Stomach smooth muscle (tissue), 2 donors: ENCODE measurements around the gene PTHLH.

Experiments used
- H3K27ac ChIP-seq: one replicate; pipeline ENCODE4 v1.7.0; 2013; ENCODE audit warnings: mild to moderate bottlenecking, low read length, inconsistent platforms
- H3K27me3 ChIP-seq, 2 donors: one replicate each; pipeline ENCODE4 v1.7.0; 2013; ENCODE audit warnings: low read length in 2 of 2; ENCODE audit not compliant: insufficient read depth in 2 of 2, control insufficient read depth in 1 of 2
- H3K36me3 ChIP-seq, 2 donors: one replicate each; pipeline ENCODE4 v1.7.0; 2013; ENCODE audit warnings: low read length in 2 of 2; ENCODE audit not compliant: control insufficient read depth in 2 of 2, insufficient read depth in 2 of 2
- H3K4me1 ChIP-seq: one replicate; pipeline ENCODE4 v1.7.0; 2013; ENCODE audit warnings: low read length; ENCODE audit not compliant: control insufficient read depth, insufficient read depth
- H3K4me3 ChIP-seq, 2 donors: one replicate each; pipeline ENCODE4 v1.7.0; 2013; ENCODE audit warnings: low read length in 2 of 2
- H3K9ac ChIP-seq, 2 donors: one replicate each; pipeline ENCODE4 v1.7.0; 2013; ENCODE audit warnings: low read length in 2 of 2, mild to moderate bottlenecking in 1 of 2
- H3K9me3 ChIP-seq, 2 donors: one replicate each; pipeline ENCODE4 v1.7.0; 2013; ENCODE audit warnings: low read length in 2 of 2; ENCODE audit not compliant: control insufficient read depth in 2 of 2
- donor health status: healthy.
- donor health status: Pancreatic carcinoma.

Gene PTHLH

GRCh38 chr12:27965411-27965810 lies 7.1 kb downstream of the PTHLH start:
- peaks cover 12% of the 10 kb centered on the region for H3K4me1 ChIP-seq
- H3K36me3 ChIP-seq, result no peaks in the 10 kb centered on the region
- H3K27ac ChIP-seq, result no peak overlapping the region
- H3K4me3 ChIP-seq, result no peak overlapping the region
- no peak overlapping the region for H3K9ac ChIP-seq
- H3K9me3 ChIP-seq, result no peaks in the 10 kb centered on the region
- H3K27me3 ChIP-seq, result peaks cover 17 to 55% of the 10 kb centered on the region in 2 donors

DNA sequence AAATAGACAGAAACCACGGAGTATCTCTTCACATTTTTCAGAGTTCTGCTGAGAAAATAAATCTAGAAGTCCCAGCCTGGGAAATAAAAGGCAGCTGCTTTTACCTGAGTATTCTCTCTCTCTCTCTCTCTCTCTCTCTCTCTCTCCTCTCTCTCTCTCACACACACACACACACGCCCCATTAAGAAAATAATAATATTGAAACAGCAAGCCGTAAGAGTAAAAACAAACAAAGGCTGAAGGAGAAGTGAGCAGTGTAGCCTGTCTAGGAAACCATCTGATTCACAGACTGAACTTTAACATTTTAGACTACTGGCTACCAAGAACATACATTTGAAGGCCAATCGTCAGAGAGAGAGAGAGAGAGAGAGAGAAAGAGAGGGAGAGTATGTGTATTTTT lies 8.4 kb downstream of the PTHLH start:
- Histone ChIP-seq H3K4me1 (peaks cover 2% of the 10 kb centered on the region), H3K36me3 (no peaks in the 10 kb centered on the region), H3K27me3 (peaks cover 14 to 45% of the 10 kb centered on the region in 2 donors), H3K27ac (no peak overlapping the region), H3K4me3 (no peak overlapping the region), H3K9me3 (no peaks in the 10 kb centered on the region), H3K9ac (no peak overlapping the region)

DNA sequence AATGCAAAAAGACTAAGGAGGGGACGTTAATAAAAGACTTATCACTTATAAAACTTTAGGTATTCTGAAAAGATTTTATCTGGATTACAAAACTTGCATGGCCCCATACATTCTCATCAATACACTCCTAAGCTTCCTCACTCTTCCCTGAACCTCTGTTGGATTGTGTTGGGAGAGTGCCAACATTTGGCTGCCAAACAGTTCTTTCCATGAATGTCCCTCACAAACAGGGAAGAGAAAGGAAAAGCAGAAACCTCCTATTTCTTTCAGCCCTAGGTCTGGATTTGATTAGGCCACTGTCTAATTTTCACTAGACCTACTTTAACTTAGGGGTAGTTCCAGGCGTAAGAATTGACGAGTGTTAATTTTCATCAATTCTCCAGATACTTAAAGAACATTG lies 11.7 kb downstream of the PTHLH start:
- Histone ChIP-seq H3K27ac (no peak overlapping the region), H3K9me3 (no peaks in the 10 kb centered on the region), H3K4me3 (no peak overlapping the region), H3K4me1 (no peaks in the 10 kb centered on the region), H3K27me3 (peaks cover 7 to 14% of the 10 kb centered on the region in 2 donors), H3K36me3 (no peaks in the 10 kb centered on the region), H3K9ac (no peak overlapping the region)

GRCh38 chr12:27958675-27959074 lies 13.9 kb downstream of the PTHLH start:
- Histone ChIP-seq H3K9ac (no peak overlapping the region), H3K27me3 (peaks cover 0 to 5% of the 10 kb centered on the region in 2 donors), H3K36me3 (no peaks in the 10 kb centered on the region), H3K27ac (no peak overlapping the region), H3K9me3 (no peaks in the 10 kb centered on the region), H3K4me3 (no peak overlapping the region), H3K4me1 (no peaks in the 10 kb centered on the region)

DNA sequence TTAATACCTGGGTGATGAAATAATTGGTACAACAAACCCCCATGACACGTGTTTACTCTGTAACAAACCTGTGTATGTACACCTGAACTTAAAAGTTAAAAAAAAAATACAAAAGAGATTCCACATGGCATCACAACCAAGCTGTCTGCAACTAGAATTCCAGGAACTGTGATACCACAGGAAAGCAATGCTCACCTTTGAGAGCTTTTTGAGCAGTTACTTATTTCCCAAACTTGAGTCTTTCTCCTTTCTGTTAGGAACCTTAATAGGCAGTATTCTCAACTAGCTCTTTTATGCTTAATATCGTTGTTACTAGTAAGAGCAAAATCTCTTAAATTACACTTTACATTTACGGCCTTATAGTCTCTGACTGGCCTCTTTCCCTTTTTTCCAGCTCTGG lies 15.2 kb downstream of the PTHLH start:
- Histone ChIP-seq H3K27me3 (no peaks in the 10 kb centered on the region), H3K9me3 (no peaks in the 10 kb centered on the region), H3K4me1 (no peaks in the 10 kb centered on the region), H3K36me3 (no peaks in the 10 kb centered on the region), H3K9ac (no peak overlapping the region), H3K27ac (no peak overlapping the region), H3K4me3 (no peak overlapping the region)

GRCh38 chr12:27953817-27954216 lies 18.7 kb downstream of the PTHLH start:
- no peaks in the 10 kb centered on the region for H3K4me1 ChIP-seq
- no peak overlapping the region for H3K4me3 ChIP-seq
- H3K27me3 ChIP-seq, result no peaks in the 10 kb centered on the region
- no peaks in the 10 kb centered on the region for H3K9me3 ChIP-seq
- no peak overlapping the region for H3K9ac ChIP-seq
- no peak overlapping the region for H3K27ac ChIP-seq
- H3K36me3 ChIP-seq, result no peaks in the 10 kb centered on the region

DNA sequence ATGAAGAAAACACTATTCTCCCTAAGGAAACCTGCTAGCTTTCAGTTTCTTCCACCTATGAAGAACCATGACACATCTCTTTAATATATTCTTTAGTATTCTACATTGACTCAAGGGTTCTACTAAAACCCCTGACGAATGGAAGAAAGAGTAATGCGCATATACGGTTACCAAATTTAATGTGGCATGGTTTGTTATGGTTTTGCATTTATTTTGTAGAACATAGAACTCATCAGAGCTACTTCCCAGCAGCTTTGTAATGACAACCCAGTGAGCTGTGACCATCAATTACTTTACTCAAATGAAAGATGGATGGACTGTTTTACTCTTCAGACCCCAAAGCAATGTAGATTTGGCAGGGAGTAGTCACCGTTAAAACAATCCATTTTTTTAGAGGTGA lies 19.2 kb downstream of the PTHLH start:
- no peaks in the 10 kb centered on the region for H3K4me1 ChIP-seq
- no peaks in the 10 kb centered on the region for H3K36me3 ChIP-seq
- no peaks in the 10 kb centered on the region for H3K27me3 ChIP-seq
- H3K9me3 ChIP-seq, result no peaks in the 10 kb centered on the region
- H3K9ac ChIP-seq, result no peak overlapping the region
- H3K4me3 ChIP-seq, result no peak overlapping the region
- H3K27ac ChIP-seq, result no peak overlapping the region

DNA sequence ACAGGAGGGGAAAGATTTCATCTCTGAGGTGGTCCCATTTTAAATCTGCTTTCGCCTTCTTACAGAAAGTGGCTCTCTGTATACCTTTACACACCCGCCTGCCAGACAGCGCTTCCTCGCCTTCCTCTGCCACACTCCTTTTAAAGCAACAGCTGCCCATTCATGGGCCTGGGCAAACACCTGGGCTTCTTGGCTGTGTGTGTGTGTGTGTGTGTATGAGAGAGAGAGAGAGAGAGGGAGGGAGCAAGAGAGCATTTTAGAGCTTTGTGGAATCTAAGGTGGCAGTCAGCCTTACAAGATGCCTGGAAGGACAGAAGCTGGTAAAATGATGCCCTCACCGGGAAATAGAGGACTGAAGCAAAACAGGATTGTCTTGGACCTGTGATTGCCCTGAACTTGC lies 20.0 kb downstream of the PTHLH start:
- no peaks in the 10 kb centered on the region for H3K36me3 ChIP-seq
- H3K4me3 ChIP-seq, result no peak overlapping the region
- H3K27ac ChIP-seq, result no peak overlapping the region
- H3K9me3 ChIP-seq, result no peaks in the 10 kb centered on the region
- H3K4me1 ChIP-seq, result no peaks in the 10 kb centered on the region
- H3K9ac ChIP-seq, result no peak overlapping the region
- H3K27me3 ChIP-seq, result no peaks in the 10 kb centered on the region

GRCh38 chr12:27951898-27952297 lies 20.6 kb downstream of the PTHLH start:
- Histone ChIP-seq H3K4me3 (no peak overlapping the region), H3K27ac (no peak overlapping the region), H3K9me3 (no peaks in the 10 kb centered on the region), H3K4me1 (no peaks in the 10 kb centered on the region), H3K9ac (no peak overlapping the region), H3K36me3 (no peaks in the 10 kb centered on the region), H3K27me3 (no peaks in the 10 kb centered on the region)

GRCh38 chr12:27946421-27946820 lies 26.1 kb downstream of the PTHLH start:
- H3K9me3 ChIP-seq, result no peaks in the 10 kb centered on the region
- no peaks in the 10 kb centered on the region for H3K27me3 ChIP-seq
- H3K4me3 ChIP-seq, result no peak overlapping the region
- no peak overlapping the region for H3K27ac ChIP-seq
- H3K36me3 ChIP-seq, result no peaks in the 10 kb centered on the region
- H3K9ac ChIP-seq, result no peak overlapping the region
- H3K4me1 ChIP-seq, result no peaks in the 10 kb centered on the region

DNA sequence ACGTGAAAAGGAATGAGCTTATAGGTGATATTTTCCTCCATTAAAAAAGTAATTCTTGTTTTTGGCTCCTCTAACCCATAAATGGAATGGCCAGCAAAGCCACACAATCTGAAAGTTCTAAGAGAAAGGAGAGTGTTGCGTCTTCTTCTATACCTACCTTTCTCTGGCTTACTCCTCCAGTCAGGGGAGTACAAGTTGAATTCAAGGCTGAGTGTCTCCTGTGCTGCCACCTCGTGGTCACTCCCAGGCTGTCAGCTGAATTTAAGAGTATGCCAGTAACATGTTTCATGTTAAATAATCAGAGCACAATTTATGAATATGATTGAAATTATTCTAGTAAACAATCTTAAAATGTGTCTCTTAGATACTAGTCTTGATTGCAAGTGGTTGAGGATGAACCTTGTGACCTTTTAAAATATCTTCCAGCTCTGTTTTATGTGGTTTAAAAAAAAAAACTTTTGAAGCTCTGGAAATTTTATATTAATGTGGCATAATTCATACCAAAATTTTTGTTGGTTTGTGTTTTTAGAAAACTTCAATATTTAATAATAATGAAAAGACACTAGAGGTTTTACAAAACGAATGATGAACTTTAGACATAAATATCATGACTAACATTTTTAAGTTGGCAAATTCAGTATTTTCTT lies 31.7 kb downstream of the PTHLH start:
- Histone ChIP-seq H3K4me3 (no peak overlapping the region), H3K27me3 (no peaks in the 10 kb centered on the region), H3K27ac (no peak overlapping the region), H3K4me1 (no peaks in the 10 kb centered on the region), H3K9ac (no peak overlapping the region), H3K9me3 (no peaks in the 10 kb centered on the region), H3K36me3 (no peaks in the 10 kb centered on the region)
